OCI-LY1 (cell line): Measurements from ENCODE around the gene DDX17.

Experiments used
- H2AFZ ChIP-seq: fragments of 200-600 bp; sonication (generic), shearing (Covaris generic); 2 replicates; pipeline ENCODE4 v1.6.0; 2014; ENCODE audit warnings: antibody characterized with exemption, mild to moderate bottlenecking, low read length
- H3F3A ChIP-seq: fragments of 200-600 bp; sonication (generic), shearing (Covaris generic); 2 replicates; pipeline ENCODE4 v1.6.0; 2014; ENCODE audit warnings: mild to moderate bottlenecking, antibody characterized with exemption, low read length, moderate library complexity; ENCODE audit not compliant: insufficient read depth
- H3K27ac ChIP-seq: fragments of 200-600 bp; sonication (generic); 2 replicates; pipeline ENCODE4 v1.5.1; 2014; ENCODE audit warnings: low read length, mixed run types, mild to moderate bottlenecking, low read depth; ENCODE audit not compliant: poor library complexity, severe bottlenecking
- H3K27me3 ChIP-seq: fragments of 200-600 bp; sonication (generic); 2 replicates; pipeline ENCODE4 v1.6.0; 2014; ENCODE audit warnings: antibody characterized with exemption, mild to moderate bottlenecking, low read length, moderate library complexity; ENCODE audit not compliant: insufficient read depth
- H3K36me3 ChIP-seq: fragments of 200-600 bp; sonication (generic); 2 replicates; pipeline ENCODE4 v1.6.1; 2014; ENCODE audit warnings: mild to moderate bottlenecking, antibody characterized with exemption, low read length, moderate library complexity, mixed read lengths; ENCODE audit not compliant: insufficient read depth
- H3K4me1 ChIP-seq: fragments of 200-600 bp; sonication (generic); 2 replicates; pipeline ENCODE4 v1.5.1; 2014; ENCODE audit warnings: mild to moderate bottlenecking, low read length, moderate library complexity; ENCODE audit not compliant: insufficient read depth, severe bottlenecking
- H3K4me2 ChIP-seq: fragments of 200-600 bp; sonication (generic), shearing (Covaris generic); 2 replicates; pipeline ENCODE4 v1.6.1; 2014; ENCODE audit warnings: low read length
- H3K4me3 ChIP-seq: fragments of 200-600 bp; sonication (generic); 2 replicates; pipeline ENCODE4 v1.5.1; 2014; ENCODE audit warnings: low read length, low read depth, mild to moderate bottlenecking, mixed read lengths; ENCODE audit not compliant: poor library complexity, severe bottlenecking
- H3K79me2 ChIP-seq: fragments of 200-600 bp; shearing (Covaris generic); 2 replicates; pipeline ENCODE4 v1.6.1; 2016; ENCODE audit warnings: mixed run types, low read length, mixed read lengths; ENCODE audit not compliant: insufficient read depth
- H3K9ac ChIP-seq: fragments of 200-600 bp; sonication (generic), shearing (Covaris generic); 2 replicates; pipeline ENCODE4 v1.6.1; 2014; ENCODE audit warnings: mild to moderate bottlenecking, low read length, mixed read lengths
- H3K9me2 ChIP-seq: fragments of 200-600 bp; sonication (generic), shearing (Covaris generic); 2 replicates; pipeline ENCODE4 v1.6.1; 2014; ENCODE audit warnings: low read depth, mild to moderate bottlenecking, low read length, mixed read lengths
- H3K9me3 ChIP-seq: fragments of 200-600 bp; shearing (Covaris generic); 2 replicates; pipeline ENCODE4 v1.6.1; 2014; ENCODE audit warnings: low read length, mixed read lengths
- H4K20me1 ChIP-seq: fragments of 200-600 bp; sonication (generic), shearing (Covaris generic); 2 replicates; pipeline ENCODE4 v1.6.0; 2016; ENCODE audit warnings: mild to moderate bottlenecking, low read length; ENCODE audit not compliant: insufficient read depth
- EZH2 ChIP-seq: fragments of 200-600 bp; sonication (generic), shearing (Covaris generic); IDR thresholded peaks from 2 replicates; pipeline ENCODE4 v1.8.0; 2017; ENCODE audit warnings: borderline replicate concordance, mixed run types, mild to moderate bottlenecking, antibody characterized with exemption, low read length, moderate library complexity, mixed read lengths
- TF ChIP-seq, protein P1 (sequence below): fragments of 200-600 bp; sonication (generic), shearing (Covaris generic); IDR thresholded peaks from 2 replicates; pipeline ENCODE4 v1.5.1; 2017; ENCODE audit warnings: mild to moderate bottlenecking, antibody characterized with exemption, low read length, moderate library complexity, mixed read lengths

The DDX17 gene

DNA sequence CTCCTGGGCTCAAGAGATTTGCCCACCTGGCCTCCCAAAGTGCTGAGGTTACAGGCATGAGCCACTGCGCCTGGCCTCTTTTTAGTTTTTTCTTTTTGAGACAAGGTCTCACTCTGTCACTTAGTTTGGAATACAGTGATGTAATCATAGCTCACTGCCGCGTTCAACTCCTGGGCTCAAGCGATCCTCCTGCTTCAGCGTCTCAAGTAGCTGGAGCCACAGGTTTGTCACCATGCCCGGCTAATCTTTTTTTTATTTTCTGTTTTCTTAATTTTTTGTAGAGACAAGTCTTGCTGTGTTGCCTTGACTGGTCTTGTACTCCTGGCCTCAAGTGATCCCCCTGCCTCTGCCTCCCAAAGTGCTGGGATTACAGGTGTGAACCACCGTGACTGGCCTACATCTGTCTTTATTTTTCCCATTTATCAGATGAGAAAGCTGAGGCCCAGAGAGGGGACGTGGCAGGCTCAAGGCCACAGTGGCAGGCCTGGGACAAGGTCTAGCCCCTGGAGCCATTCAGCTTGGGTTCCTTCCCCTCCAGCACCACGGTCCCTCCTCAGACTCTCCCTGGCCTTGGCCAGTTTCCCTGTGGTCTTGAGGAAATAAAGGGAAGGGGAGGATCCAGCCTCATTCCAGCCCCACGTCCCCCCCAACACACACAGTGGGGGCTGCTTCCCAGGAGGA is 41.0 kb downstream of the DDX17 start:
- Histone ChIP-seq H3K27ac (no peak overlapping the region), H3K9me2 (no peaks in the 10 kb centered on the region), H3K4me1 (peaks cover 15% of the 10 kb centered on the region), H3K79me2 (no peaks in the 10 kb centered on the region), H3F3A (no peaks in the 10 kb centered on the region), H3K36me3 (no peaks in the 10 kb centered on the region), H4K20me1 (no peaks in the 10 kb centered on the region), H3K9me3 (no peaks in the 10 kb centered on the region), H3K4me2 (no peak overlapping the region), H3K27me3 (peaks cover 20% of the 10 kb centered on the region; the same call in 1 of the 2 replicates), H2AFZ (no peak overlapping the region), H3K4me3 (no peak overlapping the region), H3K9ac (no peak overlapping the region)
- TF ChIP-seq, protein P1, sequence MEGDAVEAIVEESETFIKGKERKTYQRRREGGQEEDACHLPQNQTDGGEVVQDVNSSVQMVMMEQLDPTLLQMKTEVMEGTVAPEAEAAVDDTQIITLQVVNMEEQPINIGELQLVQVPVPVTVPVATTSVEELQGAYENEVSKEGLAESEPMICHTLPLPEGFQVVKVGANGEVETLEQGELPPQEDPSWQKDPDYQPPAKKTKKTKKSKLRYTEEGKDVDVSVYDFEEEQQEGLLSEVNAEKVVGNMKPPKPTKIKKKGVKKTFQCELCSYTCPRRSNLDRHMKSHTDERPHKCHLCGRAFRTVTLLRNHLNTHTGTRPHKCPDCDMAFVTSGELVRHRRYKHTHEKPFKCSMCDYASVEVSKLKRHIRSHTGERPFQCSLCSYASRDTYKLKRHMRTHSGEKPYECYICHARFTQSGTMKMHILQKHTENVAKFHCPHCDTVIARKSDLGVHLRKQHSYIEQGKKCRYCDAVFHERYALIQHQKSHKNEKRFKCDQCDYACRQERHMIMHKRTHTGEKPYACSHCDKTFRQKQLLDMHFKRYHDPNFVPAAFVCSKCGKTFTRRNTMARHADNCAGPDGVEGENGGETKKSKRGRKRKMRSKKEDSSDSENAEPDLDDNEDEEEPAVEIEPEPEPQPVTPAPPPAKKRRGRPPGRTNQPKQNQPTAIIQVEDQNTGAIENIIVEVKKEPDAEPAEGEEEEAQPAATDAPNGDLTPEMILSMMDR: no peak
- TF ChIP-seq EZH2: no peak

DNA sequence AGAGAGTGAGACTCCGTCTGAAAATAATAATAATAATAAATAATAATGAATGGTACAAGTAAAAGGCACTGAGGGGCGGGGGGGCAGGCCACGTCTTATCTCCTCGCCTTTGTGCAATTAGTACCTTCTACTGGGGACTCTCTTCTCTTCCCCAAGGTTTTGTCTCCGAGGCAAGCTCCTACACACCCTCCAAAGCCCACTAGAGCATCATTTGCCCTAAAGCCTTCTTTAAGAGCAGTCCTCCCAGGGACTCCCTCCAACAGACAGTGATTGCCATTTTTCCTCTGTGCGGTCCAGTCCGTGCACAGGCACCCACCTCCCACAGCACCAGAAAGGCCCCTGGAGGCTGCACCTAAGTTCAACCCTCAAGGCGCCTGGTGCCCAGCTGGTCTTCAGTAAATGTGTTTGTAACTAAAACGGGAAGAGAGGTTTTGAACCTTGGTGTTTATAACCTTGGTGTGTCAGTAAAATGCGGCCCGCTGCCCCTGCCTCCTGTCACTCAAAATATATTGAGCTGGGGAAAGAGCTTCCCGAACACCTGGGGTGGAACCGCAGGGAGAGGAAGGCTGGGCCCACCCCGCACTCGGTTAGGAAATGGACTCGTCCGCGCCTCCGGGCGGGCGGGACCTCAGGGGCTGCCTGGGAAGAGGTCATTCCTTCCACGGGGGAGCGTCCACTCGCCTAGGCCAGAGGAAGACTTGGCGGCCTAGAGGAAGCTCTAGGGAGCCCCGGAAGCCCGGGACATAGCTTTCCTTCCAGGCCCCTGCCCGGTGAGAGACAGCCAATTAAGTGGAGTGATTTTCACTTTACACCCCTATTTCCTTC is 42.9 kb downstream of the DDX17 start:
- H3K36me3 ChIP-seq: no peaks in the 10 kb centered on the region
- no peaks in the 10 kb centered on the region for H3F3A ChIP-seq
- no peak overlapping the region for H3K4me3 ChIP-seq
- no peaks in the 10 kb centered on the region for H3K79me2 ChIP-seq
- H3K4me1 ChIP-seq: peaks cover 15% of the 10 kb centered on the region
- no peak overlapping the region for H3K9ac ChIP-seq
- H3K9me3 ChIP-seq: no peaks in the 10 kb centered on the region
- no peaks in the 10 kb centered on the region for H4K20me1 ChIP-seq
- no peaks in the 10 kb centered on the region for H3K9me2 ChIP-seq
- H3K4me2 ChIP-seq: no peak overlapping the region
- H2AFZ ChIP-seq: no peak overlapping the region
- TF ChIP-seq, protein P1: no peak
- TF ChIP-seq EZH2: no peak
- no peak overlapping the region for H3K27ac ChIP-seq
- H3K27me3 ChIP-seq: 0 out of 2 replicates have a peak, but pooled peaks cover 16% of the 10 kb centered on the region

DNA sequence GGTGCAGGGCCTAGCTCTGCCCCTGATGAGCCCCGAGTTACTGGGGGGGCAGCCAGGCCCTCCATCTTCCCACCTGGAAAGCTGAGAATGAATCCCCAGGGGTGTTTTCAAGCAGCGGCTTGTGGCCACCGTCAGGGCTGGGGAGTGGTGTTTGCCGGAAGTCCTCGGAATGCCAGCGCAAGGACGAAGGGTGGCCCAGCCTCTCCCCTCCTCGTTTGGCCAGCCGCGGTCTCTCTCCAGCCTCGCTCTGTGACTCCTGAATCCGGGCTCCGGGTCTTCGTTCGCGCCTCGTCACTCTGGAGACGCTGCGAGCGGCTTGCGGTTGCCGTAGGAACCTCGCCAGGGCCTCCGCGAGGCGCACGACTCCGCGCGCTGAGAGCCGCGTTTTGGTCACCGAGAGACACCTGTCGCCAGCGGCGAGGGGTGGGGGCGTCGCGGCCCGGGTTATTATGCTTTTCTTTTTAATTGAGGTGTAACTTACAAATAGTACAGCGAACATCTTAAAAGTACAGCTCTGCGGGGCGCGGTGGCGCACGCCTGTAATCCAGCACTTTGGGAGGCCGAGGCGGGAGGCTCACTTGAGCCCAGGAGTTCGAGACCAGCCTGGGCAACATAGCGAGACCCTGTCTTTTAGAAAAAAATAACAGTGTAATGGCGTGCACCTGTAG is 44.6 kb downstream of the DDX17 start:
- peaks cover 15% of the 10 kb centered on the region for H3K4me1 ChIP-seq
- no peaks in the 10 kb centered on the region for H4K20me1 ChIP-seq
- TF ChIP-seq, protein P1: no peak
- TF ChIP-seq EZH2: no peak
- no peak overlapping the region for H3K27ac ChIP-seq
- no peak overlapping the region for H3K9ac ChIP-seq
- H3F3A ChIP-seq: no peaks in the 10 kb centered on the region
- H3K9me2 ChIP-seq: no peaks in the 10 kb centered on the region
- no peaks in the 10 kb centered on the region for H3K79me2 ChIP-seq
- no peak overlapping the region for H2AFZ ChIP-seq
- H3K27me3 ChIP-seq: 0 out of 2 replicates have a peak, but pooled peaks cover 16% of the 10 kb centered on the region
- H3K9me3 ChIP-seq: no peaks in the 10 kb centered on the region
- no peaks in the 10 kb centered on the region for H3K36me3 ChIP-seq
- no peak overlapping the region for H3K4me3 ChIP-seq
- H3K4me2 ChIP-seq: no peak overlapping the region; the same call in 1 of the 2 replicates
